ENCODE data around the gene PACS1.

- TF ChIP-seq CTCF (IDR thresholded peaks at IDR 0.05), result no peak
- TF ChIP-seq POLR2A (IDR thresholded peaks at IDR 0.05), result no peak
Measured at GRCh38 chr11:66178871-66179270, 108.8 kb downstream of the PACS1 start.

Measured in right lobe of liver (tissue), 4 donors.